Kidney (tissue), 14 donors: ENCODE data around the gene CNPY1. TPM values are rescaled to one million over a fixed set of nuclear protein-coding genes. Genes with fewer than 3 reads are reported as not detected.

Source experiments
- DNase-seq, 5 donors: peaks; one replicate each; pipeline ENCODE4 v3.0.0-alpha.2; 2013 to 2020
- FAIRE-seq: peaks from 2 replicates; lab custom pipeline; 2012; peaks lifted over from hg19 to GRCh38; lab: Jason Lieb, UNC
- H3K27ac ChIP-seq, 2 donors: one replicate each; pipeline ENCODE4 v1.7.0; 2013; ENCODE audit warnings: low read depth in 2 of 2, low read length in 2 of 2, inconsistent platforms in 1 of 2
- H3K27me3 ChIP-seq: one replicate; pipeline ENCODE4 v1.7.1; 2013; ENCODE audit warnings: low read length, inconsistent platforms; ENCODE audit not compliant: control insufficient read depth, insufficient read depth
- H3K36me3 ChIP-seq, 3 donors: one replicate each; pipeline versions ENCODE4 v1.7.0 to v1.7.1; 2013; ENCODE audit warnings: low read length in 3 of 3, control low read depth in 1 of 3, inconsistent platforms in 1 of 3; ENCODE audit not compliant: insufficient read depth in 3 of 3, control insufficient read depth in 2 of 3
- H3K4me1 ChIP-seq, 3 donors: one replicate each; pipeline versions ENCODE4 v1.7.0 to v1.7.1; 2013; ENCODE audit warnings: low read length in 3 of 3, inconsistent platforms in 1 of 3, low read depth in 1 of 3; ENCODE audit not compliant: control insufficient read depth in 2 of 3, insufficient read depth in 2 of 3
- H3K4me3 ChIP-seq, 3 donors: one replicate each; pipeline versions ENCODE4 v1.7.0 to v1.8.1; 2013; ENCODE audit warnings: low read length in 3 of 3, control low read depth in 1 of 3, inconsistent platforms in 1 of 3
- H3K9ac ChIP-seq, 3 donors: one replicate each; pipeline versions ENCODE4 v1.7.0 to v1.7.1; 2013; ENCODE audit warnings: low read length in 3 of 3, control low read depth in 1 of 3, inconsistent platforms in 1 of 3
- H3K9me3 ChIP-seq, 3 donors: one replicate each; pipeline versions ENCODE4 v1.7.0 to v1.7.1; 2013; ENCODE audit warnings: low read length in 3 of 3, control low read depth in 1 of 3, inconsistent platforms in 1 of 3; ENCODE audit not compliant: control insufficient read depth in 2 of 3, insufficient read depth in 1 of 3
- CTCF ChIP-seq: IDR thresholded peaks from 3 replicates; pipeline ENCODE4 v1.5.1; 2012; ENCODE audit warnings: mild to moderate bottlenecking, moderate library complexity, borderline replicate concordance; ENCODE audit not compliant: insufficient read depth; ENCODE audit errors: extremely low read depth
- intact Hi-C: fragments of 100-400 bp; cut with DNase I; formaldehyde crosslinking; loops from one replicate; pipeline ENCODE4 v1.11.1; 2022
- polyA plus RNA-seq: library from polyadenylated mRNA; stranded (reverse); fragments of 350-450 nt; fragmentation: Illumina TruSeq; extraction: RNeasy Lipid Tissue Mini Kit (QIAGEN cat#74804); gene quantifications from one replicate; pipeline ENCODE4 v1.2.3, GENCODE V29; 2014; ENCODE audit warnings: low read depth, low replicate concordance; ENCODE audit not compliant: insufficient read depth
- total RNA-seq: library from RNA; stranded (reverse); fragmentation: NEBNext Ultra II Directional; extraction: Animal tissue kit (Norgen Biotek cat#: 25700); gene quantifications from one replicate; pipeline ENCODE4 v1.2.1, GENCODE V29; 2021
- donor health status: control.
- donor health status: control.
- donor health status: control.
- donor health status: control.
- donor health status: control.
- donor health status: DM: yes; HTN: yes; CAD: no.
- donor health status: Normal renal cell carcinoma (clear cell type).

CNPY1 gene
- total and polyA plus RNA-seq, 2 donors from 2014 or later, result not detected

GRCh38 chr7:155491812-155492211 lies 54.5 kb downstream of the CNPY1 start:
- H3K9ac ChIP-seq, result no peak overlapping the region
- no peaks in the 10 kb centered on the region for H3K36me3 ChIP-seq
- DNase-seq (peak in 2 of 5 donors; percentile 38 to 71), FAIRE-seq (no peak)
- intact Hi-C loops, result no loop called here
- no peaks in the 10 kb centered on the region for H3K9me3 ChIP-seq
- no peak overlapping the region for H3K4me3 ChIP-seq
- H3K27me3 ChIP-seq, result peaks cover 6% of the 10 kb centered on the region
- peaks cover 0 to 3% (median 0%) of the 10 kb centered on the region in 3 donors for H3K4me1 ChIP-seq
- TF ChIP-seq CTCF, result no peak
- no peak overlapping the region for H3K27ac ChIP-seq

GRCh38 chr7:155490697-155491628 lies 55.4 kb downstream of the CNPY1 start:
- H3K9me3 ChIP-seq, result no peaks in the 10 kb centered on the region
- FAIRE-seq (no peak), DNase-seq (peak; percentile 74 to 90 (median 79))
- peaks cover 6% of the 10 kb centered on the region for H3K27me3 ChIP-seq
- no peaks in the 10 kb centered on the region for H3K36me3 ChIP-seq
- no peak for TF ChIP-seq CTCF
- H3K27ac ChIP-seq, result no peak overlapping the region
- H3K4me1 ChIP-seq, result peaks cover 0 to 3% (median 0%) of the 10 kb centered on the region in 3 donors
- H3K9ac ChIP-seq, result no peak overlapping the region
- intact Hi-C loops, result no loop called here
- peak overlapping the region in 2 of 3 donors; percentile 31 to 51 for H3K4me3 ChIP-seq

DNA sequence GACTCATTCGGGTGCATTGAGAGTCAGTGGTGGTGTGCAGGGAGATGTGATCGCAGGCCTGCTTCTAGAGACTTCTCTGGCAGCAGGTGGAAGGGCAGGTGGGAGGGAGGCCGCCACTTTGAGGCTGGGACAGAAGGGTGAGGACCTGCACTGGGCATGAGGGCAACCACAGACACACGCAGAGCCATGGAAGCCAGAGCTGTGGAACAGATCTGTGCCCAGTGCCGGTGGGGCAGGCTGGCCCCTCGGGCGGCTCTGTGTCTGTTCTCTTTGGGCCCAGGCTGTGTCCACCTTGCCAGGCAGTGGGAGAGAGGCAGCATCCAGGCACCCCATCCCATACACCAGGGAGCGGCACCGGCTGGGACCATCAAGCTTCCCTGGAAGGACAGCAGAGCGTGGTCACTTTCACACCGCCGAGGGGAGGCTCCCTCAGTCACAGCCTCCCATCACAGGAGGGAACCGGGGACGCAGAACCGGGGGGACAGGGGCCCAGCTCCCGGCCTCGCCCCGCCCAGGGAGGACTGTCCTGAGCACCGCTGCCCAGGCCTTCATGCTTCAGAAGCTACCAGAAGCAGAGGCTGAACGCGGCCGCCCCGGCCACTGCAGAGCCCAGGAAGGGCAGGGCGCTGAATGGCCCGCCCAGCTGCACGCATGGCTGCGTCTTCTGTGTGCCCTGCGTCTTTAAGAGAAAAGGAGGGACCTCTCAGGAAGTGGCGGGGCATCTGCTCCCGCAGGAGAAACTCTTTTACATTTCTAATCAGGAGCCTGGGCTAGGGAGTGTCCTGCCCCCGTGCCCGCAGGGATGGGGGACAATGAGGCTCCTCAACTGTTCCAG lies 56.3 kb downstream of the CNPY1 start:
- no peak overlapping the region for H3K27ac ChIP-seq
- peaks cover 0 to 3% (median 0%) of the 10 kb centered on the region in 3 donors for H3K4me1 ChIP-seq
- no peak overlapping the region for H3K9ac ChIP-seq
- no peak for TF ChIP-seq CTCF
- H3K9me3 ChIP-seq, result no peaks in the 10 kb centered on the region
- no peak for FAIRE-seq
- intact Hi-C loops, result no loop called here
- peaks cover 6% of the 10 kb centered on the region for H3K27me3 ChIP-seq
- peak overlapping the region in 2 of 3 donors; percentile 31 to 51 for H3K4me3 ChIP-seq
- no peaks in the 10 kb centered on the region for H3K36me3 ChIP-seq
- DNase-seq, result peak; percentile 62 to 81 (median 72)
